MCF 10A (cell line): Measurements from ENCODE around the gene PDIK1L. TPM values are rescaled to one million over a fixed set of nuclear protein-coding genes. Genes with fewer than 3 reads are reported as not detected.

ENCODE experiments used
- BruUV-seq: library from RNA; stranded (reverse); fragments of 400-500 nt; replicated peaks from 2 replicates; lab custom pipeline; 2021; lab: Mats Ljungman, UMichigan
- CTCF ChIA-PET: fragments of 300-600 bp; sonication (Branson Sonifier 250); formaldehyde crosslinking; extraction: SDS; loops from one replicate; lab custom pipeline; 2021; ENCODE audit warnings: antibody characterized with exemption, inconsistent platforms; lab: Yijun Ruan, JAX
- POLR2A ChIA-PET: fragments of 300-600, 350-650 bp; sonication (Branson Sonifier 250); formaldehyde crosslinking; extraction: SDS; loops from one replicate; lab custom pipeline; 2020; ENCODE audit warnings: antibody characterized with exemption, inconsistent platforms; lab: Yijun Ruan, JAX
- DNase-seq: peaks from one replicate; pipeline ENCODE4 v3.0.0-alpha.2; 2018; ENCODE audit not compliant: unreplicated experiment
- H3K27ac Mint-ChIP-seq: one replicate; pipeline ENCODE4 v1.8.0; 2022; ENCODE audit warnings: mild to moderate bottlenecking, low read depth, mixed read lengths; ENCODE audit not compliant: unreplicated experiment
- H3K27me3 Mint-ChIP-seq: one replicate; pipeline ENCODE4 v1.8.0; 2022; ENCODE audit warnings: mixed read lengths; ENCODE audit not compliant: insufficient read depth, unreplicated experiment
- H3K36me3 Mint-ChIP-seq: one replicate; pipeline ENCODE4 v1.8.0; 2022; ENCODE audit warnings: mild to moderate bottlenecking, moderate library complexity, mixed read lengths; ENCODE audit not compliant: insufficient read depth, unreplicated experiment
- H3K4me1 Mint-ChIP-seq: one replicate; pipeline ENCODE4 v1.8.0; 2022; ENCODE audit warnings: mixed read lengths; ENCODE audit not compliant: insufficient read depth, unreplicated experiment
- H3K4me3 Mint-ChIP-seq: one replicate; pipeline ENCODE4 v1.8.0; 2022; ENCODE audit warnings: mild to moderate bottlenecking, moderate library complexity, mixed read lengths; ENCODE audit not compliant: unreplicated experiment
- H3K9me3 Mint-ChIP-seq: one replicate; pipeline ENCODE4 v1.8.0; 2022; ENCODE audit warnings: mixed read lengths; ENCODE audit not compliant: unreplicated experiment
- intact Hi-C: fragments of 100-400 bp; cut with micrococcal nuclease; formaldehyde crosslinking; loops from 2 replicates; pipeline ENCODE4 v1.14.1; 2022
- total RNA-seq: library from RNA; stranded (reverse); gene quantifications from 2 replicates; pipeline ENCODE4 v1.2.3, GENCODE V29; 2022
- TF ChIP-seq, protein P1 (sequence below): fragments of 200-600 bp; IDR thresholded peaks from one replicate; pipeline ENCODE4 v1.8.0; 2022; ENCODE audit warnings: antibody characterized with exemption, mild to moderate bottlenecking; ENCODE audit not compliant: unreplicated experiment

Gene PDIK1L
- total RNA-seq, 1 experiment from 2014 or later, result 10.9 TPM

GRCh38 chr1:26070963-26071342, 40.7 kb upstream of the PDIK1L start:
- Mint-ChIP-seq H3K4me1 (no peaks in the 10 kb centered on the region), H3K4me3 (no peak overlapping the region), H3K27ac (no peak overlapping the region), H3K27me3 (peaks cover 42% of the 10 kb centered on the region), H3K9me3 (no peaks in the 10 kb centered on the region), H3K36me3 (no peaks in the 10 kb centered on the region)
- DNase-seq, result no peak
- POLR2A ChIA-PET, result no interaction called here
- BruUV-seq, result no TSS peak
- TF ChIP-seq, protein P1, sequence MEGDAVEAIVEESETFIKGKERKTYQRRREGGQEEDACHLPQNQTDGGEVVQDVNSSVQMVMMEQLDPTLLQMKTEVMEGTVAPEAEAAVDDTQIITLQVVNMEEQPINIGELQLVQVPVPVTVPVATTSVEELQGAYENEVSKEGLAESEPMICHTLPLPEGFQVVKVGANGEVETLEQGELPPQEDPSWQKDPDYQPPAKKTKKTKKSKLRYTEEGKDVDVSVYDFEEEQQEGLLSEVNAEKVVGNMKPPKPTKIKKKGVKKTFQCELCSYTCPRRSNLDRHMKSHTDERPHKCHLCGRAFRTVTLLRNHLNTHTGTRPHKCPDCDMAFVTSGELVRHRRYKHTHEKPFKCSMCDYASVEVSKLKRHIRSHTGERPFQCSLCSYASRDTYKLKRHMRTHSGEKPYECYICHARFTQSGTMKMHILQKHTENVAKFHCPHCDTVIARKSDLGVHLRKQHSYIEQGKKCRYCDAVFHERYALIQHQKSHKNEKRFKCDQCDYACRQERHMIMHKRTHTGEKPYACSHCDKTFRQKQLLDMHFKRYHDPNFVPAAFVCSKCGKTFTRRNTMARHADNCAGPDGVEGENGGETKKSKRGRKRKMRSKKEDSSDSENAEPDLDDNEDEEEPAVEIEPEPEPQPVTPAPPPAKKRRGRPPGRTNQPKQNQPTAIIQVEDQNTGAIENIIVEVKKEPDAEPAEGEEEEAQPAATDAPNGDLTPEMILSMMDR, result no peak
- CTCF ChIA-PET, result interaction anchor here (1.5 kb wide), 1 partner anchor 36 kb away, joined by 3 read pairs; no protein-coding TSS in a partner anchor
- intact Hi-C loops, result no loop called here

DNA sequence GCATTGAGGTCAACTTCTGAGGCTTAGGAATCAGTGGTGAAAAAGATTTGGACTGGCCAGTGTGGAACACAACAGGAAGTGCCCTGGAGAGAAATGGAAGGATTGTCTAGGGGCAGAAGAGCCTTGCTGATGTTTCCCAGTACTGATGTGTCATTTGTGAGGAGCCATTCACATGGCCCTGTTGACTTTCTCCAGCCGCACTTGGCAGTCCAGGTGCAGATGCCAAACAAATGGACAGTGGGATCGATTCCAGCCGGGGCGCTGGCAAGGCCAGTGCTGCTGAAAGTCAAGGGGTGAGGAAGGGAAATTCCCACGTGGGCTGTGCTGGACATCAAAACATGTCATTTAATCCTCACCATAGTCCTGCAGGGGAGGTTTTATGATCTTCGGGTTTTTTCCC, 39.3 kb upstream of the PDIK1L start:
- no peaks in the 10 kb centered on the region for H3K36me3 Mint-ChIP-seq
- no peaks in the 10 kb centered on the region for H3K4me1 Mint-ChIP-seq
- POLR2A ChIA-PET, result no interaction called here
- no TSS peak for BruUV-seq
- peaks cover 42% of the 10 kb centered on the region for H3K27me3 Mint-ChIP-seq
- no peak overlapping the region for H3K27ac Mint-ChIP-seq
- CTCF ChIA-PET, result no interaction called here
- H3K9me3 Mint-ChIP-seq, result no peaks in the 10 kb centered on the region
- DNase-seq, result no peak
- H3K4me3 Mint-ChIP-seq, result no peak overlapping the region
- intact Hi-C loops, result no loop called here
- TF ChIP-seq, protein P1, result no peak

DNA sequence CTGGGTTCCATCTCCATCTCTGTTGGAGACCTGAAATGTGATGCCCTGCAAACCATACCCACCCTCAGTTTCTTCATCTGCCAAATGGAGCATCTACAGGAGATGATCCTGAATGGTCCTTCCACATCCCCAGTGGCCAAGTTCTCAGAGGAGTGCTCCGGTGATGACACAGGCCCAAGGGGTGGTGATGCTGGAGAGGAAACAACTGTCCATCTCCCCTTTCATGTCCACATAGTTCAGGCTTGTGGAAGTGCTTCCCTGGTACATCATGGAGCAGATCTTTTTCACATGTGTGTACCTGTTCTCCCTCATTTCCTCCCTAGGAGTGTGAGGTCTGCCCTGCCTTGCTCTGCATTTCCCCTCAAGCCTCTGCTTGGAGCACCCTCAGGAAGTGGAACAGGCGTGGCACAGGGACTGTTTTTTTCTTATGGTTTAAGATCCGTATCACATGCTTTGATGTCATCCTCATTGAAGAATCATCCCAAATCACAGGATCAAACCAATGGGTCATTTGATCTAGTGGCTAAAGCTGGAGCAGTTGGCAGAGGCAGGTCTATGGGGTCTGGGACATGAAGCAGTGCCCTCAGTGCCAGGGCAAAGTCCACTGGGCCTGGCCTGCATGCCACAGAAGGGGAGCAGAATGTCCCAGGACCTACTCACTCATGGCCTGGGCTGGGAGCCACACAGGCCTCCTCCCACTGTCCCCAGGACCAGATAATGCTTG, 36.0 kb upstream of the PDIK1L start:
- peaks cover 38% of the 10 kb centered on the region for H3K27me3 Mint-ChIP-seq
- no peak for DNase-seq

GRCh38 chr1:26077524-26077923, 34.1 kb upstream of the PDIK1L start:
- no TSS peak for BruUV-seq
- POLR2A ChIA-PET, result interaction anchor here (0.6 to 1.0 kb wide), 2 partner anchors 18 to 36 kb away, joined by 3 to 4 read pairs; no protein-coding TSS in a partner anchor
- Mint-ChIP-seq H3K4me1 (no peaks in the 10 kb centered on the region), H3K36me3 (no peaks in the 10 kb centered on the region), H3K27ac (no peak overlapping the region), H3K4me3 (no peak overlapping the region), H3K9me3 (no peaks in the 10 kb centered on the region), H3K27me3 (peaks cover 19% of the 10 kb centered on the region)
- CTCF ChIA-PET, result interaction anchor here (2.1 kb wide), 1 partner anchor 68 kb away, joined by 5 read pairs; no protein-coding TSS in a partner anchor
- DNase-seq, result no peak
- TF ChIP-seq, protein P1, result no peak
- intact Hi-C loops, result no loop called here

More for the DNA sequence above, 36.0 kb upstream of the PDIK1L start:
- no peaks in the 10 kb centered on the region for H3K36me3 Mint-ChIP-seq
- no peak overlapping the region for H3K27ac Mint-ChIP-seq
- H3K9me3 Mint-ChIP-seq, result no peaks in the 10 kb centered on the region
- TF ChIP-seq, protein P1, result no peak
- BruUV-seq, result no TSS peak
- intact Hi-C loops, result no loop called here
- H3K4me3 Mint-ChIP-seq, result no peak overlapping the region
- CTCF ChIA-PET, result no interaction called here
- POLR2A ChIA-PET, result no interaction called here
- no peaks in the 10 kb centered on the region for H3K4me1 Mint-ChIP-seq
